MM.1S (cell line): ENCODE data around the gene PAPSS2.

Experiments
- DNase-seq: peaks from one replicate; pipeline ENCODE4 v3.0.0-alpha.2; 2015
- H2AFZ ChIP-seq: fragments of 300-600 bp; sonication (generic); 2 replicates; pipeline ENCODE4 v1.6.0; 2016; ENCODE audit warnings: antibody characterized with exemption, low read length
- H3F3A ChIP-seq: fragments of 300-600 bp; sonication (generic); 2 replicates; pipeline ENCODE4 v1.6.1; 2016; ENCODE audit warnings: mild to moderate bottlenecking, antibody characterized with exemption, low read length, moderate library complexity, mixed read lengths; ENCODE audit not compliant: insufficient read depth
- H3K27ac ChIP-seq: fragments of 300-600 bp; sonication (generic); 2 replicates; pipeline ENCODE4 v1.5.1; 2016; ENCODE audit warnings: mild to moderate bottlenecking, low read length
- H3K27me3 ChIP-seq: fragments of 300-600 bp; sonication (generic); replicated peaks from 2 replicates; pipeline ENCODE4 v1.6.0; 2016; ENCODE audit warnings: low read length; ENCODE audit not compliant: insufficient read depth
- H3K36me3 ChIP-seq: fragments of 300-600 bp; sonication (generic); replicated peaks from 2 replicates; pipeline ENCODE4 v1.6.1; 2016; ENCODE audit warnings: mild to moderate bottlenecking, low read length, mixed read lengths; ENCODE audit not compliant: insufficient read depth
- H3K4me1 ChIP-seq: fragments of 300-600 bp; sonication (generic); 2 replicates; pipeline ENCODE4 v1.6.1; 2016; ENCODE audit warnings: low read length, mixed read lengths
- H3K4me2 ChIP-seq: fragments of 300-600 bp; sonication (generic); 2 replicates; pipeline ENCODE4 v1.6.0; 2016; ENCODE audit warnings: low read depth, low read length
- H3K4me3 ChIP-seq: fragments of 300-600 bp; sonication (generic); 2 replicates; pipeline ENCODE4 v1.5.1; 2016; ENCODE audit warnings: low read length, mixed read lengths
- H3K79me2 ChIP-seq: fragments of 300-600 bp; sonication (generic); 2 replicates; pipeline ENCODE4 v1.6.1; 2016; ENCODE audit warnings: mixed run types, low read length, mixed read lengths
- H3K9ac ChIP-seq: fragments of 300-600 bp; sonication (generic); 2 replicates; pipeline ENCODE4 v1.6.1; 2016; ENCODE audit warnings: low read length, mixed read lengths
- H3K9me2 ChIP-seq: fragments of 300-600 bp; sonication (generic); replicated peaks from 2 replicates; pipeline ENCODE4 v1.6.1; 2016; ENCODE audit warnings: mild to moderate bottlenecking, low read length, mixed read lengths; ENCODE audit not compliant: insufficient read depth
- H3K9me3 ChIP-seq: fragments of 300-600 bp; sonication (generic); replicated peaks from 2 replicates; pipeline ENCODE4 v1.6.1; 2016; ENCODE audit warnings: mild to moderate bottlenecking, low read length, mixed read lengths; ENCODE audit not compliant: insufficient read depth
- H4K20me1 ChIP-seq: fragments of 300-600 bp; sonication (generic); 2 replicates; pipeline ENCODE4 v1.6.1; 2016; ENCODE audit warnings: mild to moderate bottlenecking, low read length, moderate library complexity, mixed read lengths; ENCODE audit not compliant: insufficient read depth
- CTCF ChIP-seq: fragments of 300-600 bp; sonication (generic); IDR thresholded peaks from 2 replicates; pipeline ENCODE4 v1.5.1; 2016; ENCODE audit warnings: antibody characterized with exemption, low read length, mixed read lengths
- EZH2 ChIP-seq: fragments of 300-600 bp; sonication (generic); optimal IDR thresholded peaks from 2 replicates; pipeline ENCODE3; 2017; ENCODE audit warnings: low read depth, mild to moderate bottlenecking, antibody characterized with exemption, low read length, mixed read lengths
- EZH2phosphoT487 ChIP-seq: fragments of 300-600 bp; sonication (generic); IDR thresholded peaks from 2 replicates; pipeline ENCODE4 v1.6.1; 2018; ENCODE audit warnings: antibody characterized with exemption, low read length

The PAPSS2 gene

GRCh38 chr10:87683356-87683755 lies 23.7 kb downstream of the PAPSS2 start:
- Histone ChIP-seq H3K79me2 (no peaks in the 10 kb centered on the region), H3K36me3 (no peaks in the 10 kb centered on the region), H3K27me3 (no peaks in the 10 kb centered on the region)

GRCh38 chr10:87684001-87684638 lies 24.4 kb downstream of the PAPSS2 start:
- no peak for DNase-seq
- TF ChIP-seq CTCF (no peak), EZH2phosphoT487 (no peak), EZH2 (no peak)
- H3K79me2 ChIP-seq = no peaks in the 10 kb centered on the region
- H3K27me3 ChIP-seq = no peaks in the 10 kb centered on the region
- no peak overlapping the region for H3K9ac ChIP-seq
- H3F3A ChIP-seq = no peaks in the 10 kb centered on the region
- no peaks in the 10 kb centered on the region for H3K36me3 ChIP-seq
- no peaks in the 10 kb centered on the region for H3K4me1 ChIP-seq
- H3K27ac ChIP-seq = no peak overlapping the region
- no peaks in the 10 kb centered on the region for H3K9me2 ChIP-seq
- H3K9me3 ChIP-seq = no peaks in the 10 kb centered on the region
- no peaks in the 10 kb centered on the region for H4K20me1 ChIP-seq
- no peak overlapping the region for H3K4me3 ChIP-seq
- no peak overlapping the region for H3K4me2 ChIP-seq
- no peak overlapping the region for H2AFZ ChIP-seq

More at GRCh38 chr10:87683356-87683755, 23.7 kb downstream of the PAPSS2 start:
- H4K20me1 ChIP-seq = no peaks in the 10 kb centered on the region
- no peaks in the 10 kb centered on the region for H3F3A ChIP-seq
- TF ChIP-seq CTCF (no peak), EZH2phosphoT487 (no peak), EZH2 (no peak)
- H3K9me3 ChIP-seq = no peaks in the 10 kb centered on the region
- H3K4me1 ChIP-seq = no peaks in the 10 kb centered on the region
- no peak overlapping the region for H3K4me3 ChIP-seq
- H2AFZ ChIP-seq = no peak overlapping the region
- DNase-seq = no peak
- H3K9me2 ChIP-seq = no peaks in the 10 kb centered on the region
- H3K9ac ChIP-seq = no peak overlapping the region
- H3K27ac ChIP-seq = no peak overlapping the region
- no peak overlapping the region for H3K4me2 ChIP-seq

- DNase-seq = no peak
- Histone ChIP-seq H3K27me3 (no peaks in the 10 kb centered on the region), H3K9me3 (no peaks in the 10 kb centered on the region), H3K36me3 (no peaks in the 10 kb centered on the region), H3K4me3 (no peak overlapping the region), H3K9me2 (no peaks in the 10 kb centered on the region), H3K79me2 (no peaks in the 10 kb centered on the region), H3K4me2 (no peak overlapping the region), H3F3A (no peaks in the 10 kb centered on the region), H3K27ac (no peak overlapping the region), H2AFZ (no peak overlapping the region), H3K4me1 (no peaks in the 10 kb centered on the region), H4K20me1 (no peaks in the 10 kb centered on the region), H3K9ac (no peak overlapping the region)
- no peak for TF ChIP-seq EZH2
- no peak for TF ChIP-seq CTCF
- TF ChIP-seq EZH2phosphoT487 = no peak
Observed at GRCh38 chr10:87685832-87686574, 26.3 kb downstream of the PAPSS2 start.
